Gastrocnemius medialis (tissue), 4 donors: ENCODE results near the gene PRR9. TPM values are rescaled to one million over a fixed set of nuclear protein-coding genes. Genes with fewer than 3 reads are reported as not detected.
"Not testable (repeated sequence)": the region's sequence is repeated elsewhere in the genome, so short reads cannot be mapped to it uniquely, and the experiment has no call there.

Experiments used
- ATAC-seq, 2 donors: fragments of 150-250 bp; one replicate each; pipeline ENCODE4 v1.9.1; 2016
- DNase-seq, 2 donors: peaks; one replicate each; pipeline ENCODE4 v3.0.0-alpha.2; 2019
- H3K27ac ChIP-seq, 4 donors: fragments of 200-600 bp; sonication (generic); 1 replicate in 1 of 4; 2 replicates in 3 of 4; pipeline ENCODE4 v1.5.1; 2016 to 2018; ENCODE audit warnings: mild to moderate bottlenecking in 2 of 4, moderate library complexity in 1 of 4
- H3K27me3 ChIP-seq, 3 donors: fragments of 200-600 bp; sonication (generic) in 2 of 3; 1 replicate in 1 of 3; 2 replicates in 2 of 3; pipeline versions ENCODE4 v1.5.1 to v1.6.0; 2016 to 2019; ENCODE audit warnings: mild to moderate bottlenecking in 1 of 3, moderate library complexity in 1 of 3
- H3K36me3 ChIP-seq, 2 donors: fragments of 200-600 bp; sonication (generic) in 1 of 2; one replicate each; pipeline ENCODE4 v1.5.1; 2017 to 2018
- H3K4me1 ChIP-seq, 2 donors: fragments of 200-600 bp; sonication (generic) in 1 of 2; one replicate each; pipeline ENCODE4 v1.5.1; 2016 to 2017; ENCODE audit warnings: mild to moderate bottlenecking in 2 of 2
- H3K4me3 ChIP-seq, 4 donors: fragments of 200-600 bp; sonication (generic) in 3 of 4; 1 replicate in 1 of 4; 2 replicates in 3 of 4; pipeline ENCODE4 v1.5.1; 2016 to 2019; ENCODE audit warnings: mild to moderate bottlenecking in 2 of 4
- H3K9me3 ChIP-seq, 3 donors: fragments of 200-600 bp; sonication (generic) in 2 of 3; 1 replicate in 1 of 3; 2 replicates in 2 of 3; pipeline ENCODE4 v1.5.1; 2016 to 2019
- CTCF ChIP-seq, 5 experiments: fragments of 450-650 bp in 3 of 5; fragments of 200-600 bp in 2 of 5; sonication (generic) in 2 of 5; IDR thresholded peaks in 4 of 5; conservative IDR thresholded peaks in 1 of 5; 1 replicate in 4 of 5; 2 replicates in 1 of 5; pipeline ENCODE4 v1.5.1; 2016 to 2019; ENCODE audit warnings: antibody characterized with exemption in 5 of 5, mild to moderate bottlenecking in 3 of 5, moderate library complexity in 3 of 5
- POLR2A ChIP-seq, 2 donors: fragments of 450-650 bp; IDR thresholded peaks; one replicate each; pipeline ENCODE4 v1.6.1; 2017; ENCODE audit warnings: antibody characterized with exemption in 2 of 2, mild to moderate bottlenecking in 2 of 2, moderate library complexity in 2 of 2
- in situ Hi-C, 4 donors: fragments of 200-750 bp; cut with MboI; loops; one replicate each; pipeline versions ENCODE4 v1.15.0 to v1.8.0; 2017; ENCODE audit warnings: low sequenced_read_pairs in 4 of 4
- intact Hi-C: fragments of 100-400 bp; cut with DNase I; formaldehyde crosslinking; loops from one replicate; pipeline ENCODE4 v1.15.1; 2023; ENCODE audit warnings: low total_unique reads
- total RNA-seq, 4 donors: library from RNA; depleted of rRNA; stranded (reverse); fragments of >200 nt; gene quantifications; one replicate each; pipeline versions ENCODE4 v1.1.0 to v1.2.3, GENCODE V29; 2016

Gene PRR9
- not detected for total RNA-seq

GRCh38 chr1:153217212-153217611 is at the start of gene PRR9:
Gene PRR9 (plus strand): TSS chr1:153217584. CDS start chr1:153218145, 561 bp downstream.
- DNase-seq (no peak), ATAC-seq (no peak)
- intact Hi-C loops: no loop called here
- in situ Hi-C loops: no loop called here
- no peak within 1 kb of the TSS for H3K4me3 ChIP-seq
- no peaks in the 10 kb centered on the region for H3K9me3 ChIP-seq
- no peak within 1 kb of the TSS for H3K27ac ChIP-seq
- no peaks in the 10 kb centered on the region for H3K36me3 ChIP-seq
- H3K27me3 ChIP-seq: no peaks in the 10 kb centered on the region
- no peaks in the 10 kb centered on the region for H3K4me1 ChIP-seq
- no peak for TF ChIP-seq POLR2A (IDR thresholded peaks at IDR 0.05)
- TF ChIP-seq CTCF (IDR thresholded peaks at IDR 0.05 in 4 of 5, conservative IDR thresholded peaks at IDR 0.05 in 1 of 5): no peak

- no peak for ATAC-seq
- H3K4me1 ChIP-seq: no peaks in the 10 kb centered on the region
- no peaks in the 10 kb centered on the region for H3K36me3 ChIP-seq
- no peak overlapping the region for H3K27ac ChIP-seq
- no peaks in the 10 kb centered on the region for H3K27me3 ChIP-seq
- in situ Hi-C loops: no loop called here
- no peak overlapping the region for H3K4me3 ChIP-seq
- intact Hi-C loops: no loop called here
- DNase-seq: no peak
- H3K9me3 ChIP-seq: no peaks in the 10 kb centered on the region
- no peak for TF ChIP-seq CTCF (IDR thresholded peaks at IDR 0.05 in 4 of 5, conservative IDR thresholded peaks at IDR 0.05 in 1 of 5)
- TF ChIP-seq POLR2A (IDR thresholded peaks at IDR 0.05): no peak
Observed at GRCh38 chr1:153168686-153169085, 48.7 kb upstream of the PRR9 start.

- Histone ChIP-seq H3K4me1 (no peaks in the 10 kb centered on the region), H3K4me3 (no peak overlapping the region), H3K27ac (no peak overlapping the region), H3K36me3 (no peaks in the 10 kb centered on the region), H3K9me3 (no peaks in the 10 kb centered on the region), H3K27me3 (no peaks in the 10 kb centered on the region)
- intact Hi-C loops (no loop called here), in situ Hi-C loops (no loop called here)
- no peak for DNase-seq
- no peak for ATAC-seq
- no peak for TF ChIP-seq POLR2A (IDR thresholded peaks at IDR 0.05)
- TF ChIP-seq CTCF (IDR thresholded peaks at IDR 0.05 in 4 of 5, conservative IDR thresholded peaks at IDR 0.05 in 1 of 5): no peak
Observed at GRCh38 chr1:153174624-153175023, 42.8 kb upstream of the PRR9 start.

- TF ChIP-seq CTCF (IDR thresholded peaks at IDR 0.05 in 4 of 5, conservative IDR thresholded peaks at IDR 0.05 in 1 of 5): no peak
- no peak for TF ChIP-seq POLR2A (IDR thresholded peaks at IDR 0.05)
- DNase-seq: no peak
- in situ Hi-C loops: no loop called here
Observed at GRCh38 chr1:153178922-153179321, 38.5 kb upstream of the PRR9 start.

GRCh38 chr1:153180556-153180955 is 36.8 kb upstream of the PRR9 start:
- Histone ChIP-seq H3K4me1 (no peaks in the 10 kb centered on the region), H3K27me3 (no peaks in the 10 kb centered on the region)
- intact Hi-C loops: no loop called here

More at GRCh38 chr1:153178922-153179321, 38.5 kb upstream of the PRR9 start:
- Histone ChIP-seq H3K4me1 (no peaks in the 10 kb centered on the region), H3K4me3 (no peak overlapping the region), H3K27ac (no peak overlapping the region), H3K36me3 (no peaks in the 10 kb centered on the region), H3K9me3 (no peaks in the 10 kb centered on the region), H3K27me3 (no peaks in the 10 kb centered on the region)
- intact Hi-C loops: no loop called here
- ATAC-seq: no peak

GRCh38 chr1:153188301-153188700 is 29.1 kb upstream of the PRR9 start:
- intact Hi-C loops, DNase-seq, in situ Hi-C loops, H3K4me1 ChIP-seq, H3K9me3 ChIP-seq, H3K27me3 ChIP-seq, H3K4me3 ChIP-seq, H3K27ac ChIP-seq, ATAC-seq, H3K36me3 ChIP-seq: not testable (repeated sequence)

More at GRCh38 chr1:153180556-153180955, 36.8 kb upstream of the PRR9 start:
- in situ Hi-C loops: no loop called here
- DNase-seq: no peak
- no peak overlapping the region for H3K27ac ChIP-seq
- TF ChIP-seq POLR2A (IDR thresholded peaks at IDR 0.05) (no peak), CTCF (IDR thresholded peaks at IDR 0.05 in 4 of 5, conservative IDR thresholded peaks at IDR 0.05 in 1 of 5) (no peak)
- H3K36me3 ChIP-seq: no peaks in the 10 kb centered on the region
- no peak overlapping the region for H3K4me3 ChIP-seq
- ATAC-seq: no peak
- H3K9me3 ChIP-seq: no peaks in the 10 kb centered on the region
